Upper lobe of left lung (tissue), 6 donors: ENCODE results near the gene SCFD2. TPM values are rescaled to one million over a fixed set of nuclear protein-coding genes. Genes with fewer than 3 reads are reported as not detected.

ENCODE experiments used
- ATAC-seq, 2 donors: fragments of 200-7000 bp; cut with Tn5 transposase; one replicate each; pipeline ENCODE4 v1.9.1; 2022; ENCODE audit warnings: mild to moderate bottlenecking in 2 of 2, moderate library complexity in 2 of 2; ENCODE audit not compliant: low FRiP score in 2 of 2
- DNase-seq, 2 donors: peaks; one replicate each; pipeline ENCODE4 v3.0.0-alpha.2; 2019 to 2020
- H3K27ac ChIP-seq, 4 donors: fragments of 200-600 bp; sonication (generic); one replicate each; pipeline ENCODE4 v1.5.1; 2016 to 2019
- H3K27me3 ChIP-seq, 4 donors: fragments of 200-600 bp; sonication (generic); one replicate each; pipeline ENCODE4 v1.5.1; 2017 to 2019
- H3K36me3 ChIP-seq, 4 donors: fragments of 200-600 bp; sonication (generic); one replicate each; pipeline ENCODE4 v1.5.1; 2016 to 2019
- H3K4me1 ChIP-seq, 4 donors: fragments of 200-600 bp; sonication (generic); one replicate each; pipeline ENCODE4 v1.5.1; 2018 to 2019
- H3K4me3 ChIP-seq, 4 donors: fragments of 200-600 bp; sonication (generic); one replicate each; pipeline ENCODE4 v1.5.1; 2017 to 2019; ENCODE audit warnings: mild to moderate bottlenecking in 2 of 4, moderate library complexity in 1 of 4
- H3K9me3 ChIP-seq, 4 donors: fragments of 200-600 bp; sonication (generic); one replicate each; pipeline ENCODE4 v1.5.1; 2018 to 2019
- EP300 ChIP-seq, 4 donors: sonication (generic); formaldehyde crosslinking; IDR thresholded peaks; one replicate each; pipeline ENCODE4 v1.5.1; 2017; ENCODE audit warnings: antibody characterized with exemption in 4 of 4, control low read depth in 2 of 4
- POLR2A ChIP-seq, 4 donors: fragments of 450-650 bp; IDR thresholded peaks; one replicate each; pipeline ENCODE4 v1.5.1; 2016 to 2017; ENCODE audit warnings: antibody characterized with exemption in 4 of 4, mild to moderate bottlenecking in 2 of 4
- POLR2AphosphoS5 ChIP-seq, 2 donors: sonication (generic); formaldehyde crosslinking; IDR thresholded peaks; one replicate each; pipeline ENCODE4 v1.5.1; 2017; ENCODE audit warnings: antibody characterized with exemption in 2 of 2
- WGBS, 2 donors: methylation state at CpG; one replicate each; pipeline ENCODE4 v1.1.5; 2017 to 2018; 5-methylcytosine and 5-hydroxymethylcytosine counted together
- total RNA-seq, 6 donors: library from RNA; depleted of rRNA in 4 of 6; stranded (reverse); fragments of >200 nt in 4 of 6; gene quantifications; one replicate each; pipeline versions ENCODE4 v1.1.0 to v1.2.1, GENCODE V29; 2016 to 2021
- TF ChIP-seq, protein P1 (sequence below), 6 experiments: fragments of 450-650 bp in 4 of 6; fragments of 200-600 bp in 2 of 6; sonication (generic) in 2 of 6; IDR thresholded peaks; one replicate each; pipeline ENCODE4 v1.5.1; 2016 to 2019; ENCODE audit warnings: antibody characterized with exemption in 6 of 6
- donor health status: DM: no; HTN: no; CAD: no; lungs with moderate emphysema.
- donor health status: DM: no; HTN: yes; CAD: no; lungs with severe emphysema.

SCFD2 gene
- total RNA-seq, 6 donors from 2014 or later, result 15.2 to 33.5 (median 20.0) TPM

DNA sequence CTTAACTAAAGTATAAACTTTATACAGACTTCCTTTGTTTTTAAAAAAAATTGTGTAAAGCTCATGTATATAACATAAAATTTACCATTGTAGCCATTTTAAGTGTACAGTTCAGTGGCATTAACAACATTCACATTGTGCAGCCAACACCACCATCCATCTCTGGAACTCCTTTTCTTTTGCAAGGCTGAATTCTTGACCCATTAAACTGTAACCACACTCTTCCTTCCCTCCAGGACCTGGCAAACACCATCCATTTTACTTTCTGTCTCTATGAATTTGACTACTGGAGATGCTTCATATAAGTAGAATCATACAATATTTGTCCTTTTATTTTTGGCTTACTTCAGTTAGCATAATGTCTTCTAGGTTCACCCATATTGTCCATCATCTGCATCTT, 399.1 kb downstream of the SCFD2 start:
- Histone ChIP-seq H3K36me3 (no peaks in the 10 kb centered on the region), H3K4me3 (no peak overlapping the region), H3K27ac (no peak overlapping the region), H3K4me1 (no peaks in the 10 kb centered on the region), H3K9me3 (no peaks in the 10 kb centered on the region), H3K27me3 (no peaks in the 10 kb centered on the region)
- TF ChIP-seq, protein P1, sequence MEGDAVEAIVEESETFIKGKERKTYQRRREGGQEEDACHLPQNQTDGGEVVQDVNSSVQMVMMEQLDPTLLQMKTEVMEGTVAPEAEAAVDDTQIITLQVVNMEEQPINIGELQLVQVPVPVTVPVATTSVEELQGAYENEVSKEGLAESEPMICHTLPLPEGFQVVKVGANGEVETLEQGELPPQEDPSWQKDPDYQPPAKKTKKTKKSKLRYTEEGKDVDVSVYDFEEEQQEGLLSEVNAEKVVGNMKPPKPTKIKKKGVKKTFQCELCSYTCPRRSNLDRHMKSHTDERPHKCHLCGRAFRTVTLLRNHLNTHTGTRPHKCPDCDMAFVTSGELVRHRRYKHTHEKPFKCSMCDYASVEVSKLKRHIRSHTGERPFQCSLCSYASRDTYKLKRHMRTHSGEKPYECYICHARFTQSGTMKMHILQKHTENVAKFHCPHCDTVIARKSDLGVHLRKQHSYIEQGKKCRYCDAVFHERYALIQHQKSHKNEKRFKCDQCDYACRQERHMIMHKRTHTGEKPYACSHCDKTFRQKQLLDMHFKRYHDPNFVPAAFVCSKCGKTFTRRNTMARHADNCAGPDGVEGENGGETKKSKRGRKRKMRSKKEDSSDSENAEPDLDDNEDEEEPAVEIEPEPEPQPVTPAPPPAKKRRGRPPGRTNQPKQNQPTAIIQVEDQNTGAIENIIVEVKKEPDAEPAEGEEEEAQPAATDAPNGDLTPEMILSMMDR (IDR thresholded peaks at IDR 0.05), result no peak
- TF ChIP-seq POLR2AphosphoS5 (IDR thresholded peaks at IDR 0.05) (no peak), POLR2A (IDR thresholded peaks at IDR 0.05) (no peak), EP300 (IDR thresholded peaks at IDR 0.05) (no peak)
- no peak for DNase-seq
- no peak for ATAC-seq

DNA sequence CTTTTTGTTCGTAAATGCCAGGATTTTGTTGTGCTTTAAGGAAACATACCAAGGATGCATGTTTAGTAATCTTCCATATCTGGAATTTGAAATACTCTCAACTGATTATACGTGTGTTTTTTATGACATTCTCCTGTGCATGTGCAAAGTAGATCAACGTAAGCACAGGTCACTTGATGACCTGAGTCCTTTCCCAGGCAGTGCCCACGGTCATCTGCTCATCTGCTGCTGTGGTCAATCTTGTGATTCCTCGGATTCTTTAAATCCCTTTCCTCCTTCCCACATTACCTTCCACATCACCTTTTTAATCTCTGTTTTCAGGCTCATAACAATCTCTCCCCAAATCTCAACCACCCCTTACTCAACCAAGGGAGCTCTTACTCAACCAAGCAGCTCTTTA, 399.7 kb downstream of the SCFD2 start:
- Histone ChIP-seq H3K27me3 (no peaks in the 10 kb centered on the region), H3K36me3 (no peaks in the 10 kb centered on the region), H3K4me3 (no peak overlapping the region), H3K27ac (no peak overlapping the region), H3K9me3 (no peaks in the 10 kb centered on the region), H3K4me1 (no peaks in the 10 kb centered on the region)
- no peak for ATAC-seq
- 94 to 96% methylated on average over 5 of the region's 5 CpGs for WGBS, 2 donors
- TF ChIP-seq, protein P1 (IDR thresholded peaks at IDR 0.05), result no peak
- TF ChIP-seq POLR2A (IDR thresholded peaks at IDR 0.05), result no peak
- TF ChIP-seq EP300 (IDR thresholded peaks at IDR 0.05), result no peak
- no peak for TF ChIP-seq POLR2AphosphoS5 (IDR thresholded peaks at IDR 0.05)
- DNase-seq, result no peak

DNA sequence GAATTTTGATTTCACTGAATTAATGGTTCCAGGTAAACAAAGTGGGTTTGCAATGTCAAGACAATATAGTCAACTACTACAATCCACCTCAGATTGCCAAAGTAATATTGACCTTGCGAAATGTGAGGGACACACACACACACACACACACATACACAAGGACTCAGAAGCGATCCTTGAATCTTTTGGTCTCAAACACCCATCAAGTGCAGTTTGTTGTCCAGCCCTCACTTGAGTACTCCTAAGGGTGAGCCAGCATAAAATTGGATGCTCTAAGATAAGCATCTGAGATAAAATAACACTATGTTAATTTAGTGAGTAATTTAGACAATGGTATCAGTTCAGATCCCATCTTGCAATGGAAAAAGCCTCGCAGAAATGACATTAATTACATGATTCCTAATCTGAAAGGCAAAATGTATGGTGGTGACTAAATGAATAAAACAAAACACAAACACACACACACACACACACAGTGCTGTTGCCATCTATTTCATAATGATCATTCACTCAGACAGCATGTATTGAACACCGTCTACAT, 401.2 kb downstream of the SCFD2 start:
- WGBS, 2 donors, result 89 to 91% methylated on average over 4 of the region's 4 CpGs
- Histone ChIP-seq H3K4me1 (no peaks in the 10 kb centered on the region), H3K27ac (no peak overlapping the region), H3K27me3 (no peaks in the 10 kb centered on the region), H3K36me3 (no peaks in the 10 kb centered on the region), H3K4me3 (no peak overlapping the region), H3K9me3 (no peaks in the 10 kb centered on the region)
- DNase-seq, result no peak
- TF ChIP-seq, protein P1 (IDR thresholded peaks at IDR 0.05), result no peak
- no peak for TF ChIP-seq EP300 (IDR thresholded peaks at IDR 0.05)
- no peak for TF ChIP-seq POLR2AphosphoS5 (IDR thresholded peaks at IDR 0.05)
- no peak for TF ChIP-seq POLR2A (IDR thresholded peaks at IDR 0.05)
- ATAC-seq, result no peak

DNA sequence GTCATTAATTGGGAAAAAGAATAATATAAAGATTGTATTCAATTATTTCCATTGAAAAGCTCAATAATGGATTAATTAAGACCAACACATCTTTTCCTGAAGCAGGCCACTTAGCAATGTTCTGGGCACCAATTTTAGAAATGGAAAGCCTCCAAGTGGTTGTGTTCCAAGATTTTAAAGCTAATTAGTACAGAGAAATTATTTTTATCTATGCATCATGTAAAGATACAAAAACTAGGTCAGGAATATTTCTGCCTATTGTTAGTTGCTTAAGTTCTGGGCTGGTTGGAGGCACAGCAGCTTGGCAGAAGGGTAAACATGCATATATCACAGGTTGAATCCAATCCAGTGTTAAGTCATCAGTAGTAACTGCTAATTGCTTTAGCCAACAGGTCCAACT, 401.9 kb downstream of the SCFD2 start:
- Histone ChIP-seq H3K27ac (no peak overlapping the region), H3K27me3 (no peaks in the 10 kb centered on the region), H3K36me3 (no peaks in the 10 kb centered on the region), H3K9me3 (no peaks in the 10 kb centered on the region), H3K4me3 (no peak overlapping the region), H3K4me1 (no peaks in the 10 kb centered on the region)
- ATAC-seq (no peak), DNase-seq (no peak)
- TF ChIP-seq, protein P1 (IDR thresholded peaks at IDR 0.05), result no peak
- TF ChIP-seq EP300 (IDR thresholded peaks at IDR 0.05) (no peak), POLR2A (IDR thresholded peaks at IDR 0.05) (no peak), POLR2AphosphoS5 (IDR thresholded peaks at IDR 0.05) (no peak)

DNA sequence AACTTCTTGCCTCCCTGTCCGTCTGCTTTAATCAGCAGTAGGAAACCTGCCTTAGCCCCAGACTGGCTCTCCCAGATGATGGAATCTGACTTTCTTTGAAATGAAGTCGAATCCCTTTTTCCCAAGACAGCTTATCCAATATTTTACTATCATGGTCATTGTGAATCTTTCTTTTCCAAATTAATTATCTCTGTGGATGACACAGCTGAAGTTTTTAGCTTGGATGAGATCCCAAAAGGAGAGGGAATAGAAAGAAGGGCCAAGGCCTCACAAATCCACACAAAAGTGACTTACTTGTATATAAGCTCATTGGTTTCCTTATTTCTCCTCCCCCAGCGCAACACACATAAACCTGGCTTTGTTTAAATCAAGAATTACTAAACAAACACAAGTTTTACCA, 403.1 kb downstream of the SCFD2 start:
- Histone ChIP-seq H3K27me3 (no peaks in the 10 kb centered on the region), H3K36me3 (no peaks in the 10 kb centered on the region), H3K27ac (no peak overlapping the region), H3K4me1 (peaks cover 0 to 4% (median 2%) of the 10 kb centered on the region in 4 donors), H3K9me3 (no peaks in the 10 kb centered on the region), H3K4me3 (no peak overlapping the region)
- TF ChIP-seq POLR2A (IDR thresholded peaks at IDR 0.05) (no peak), EP300 (IDR thresholded peaks at IDR 0.05) (no peak), POLR2AphosphoS5 (IDR thresholded peaks at IDR 0.05) (no peak)
- TF ChIP-seq, protein P1 (IDR thresholded peaks at IDR 0.05), result no peak
- DNase-seq (no peak), ATAC-seq (no peak)
- 94 to 97% methylated on average over 3 of the region's 3 CpGs for WGBS, 2 donors
